Cerebellar cortex (tissue), 1 donor: ENCODE data around the gene TOP1.
A peak's percentile ranks its signal among the peaks of the same experiment; 100 is the strongest.

ENCODE experiments used
- DNase-seq: peaks from one replicate; pipeline ENCODE4 v3.0.0-alpha.2; 2015; ENCODE audit warnings: low spot score

Gene TOP1

GRCh38 chr20:41037179-41037578 lies 8.6 kb downstream of the TOP1 start:
- no peak for DNase-seq

GRCh38 chr20:41038149-41038877 lies 9.7 kb downstream of the TOP1 start:
- no peak for DNase-seq

GRCh38 chr20:41038878-41039404 lies 10.3 kb downstream of the TOP1 start:
- no peak for DNase-seq

GRCh38 chr20:41040855-41041254 lies 12.2 kb downstream of the TOP1 start:
- DNase-seq: no peak

- no peak for DNase-seq
These were observed 13.1 kb downstream of the TOP1 start for GRCh38 chr20:41041693-41042092.

GRCh38 chr20:41044409-41045062 lies 15.9 kb downstream of the TOP1 start:
- DNase-seq: no peak

GRCh38 chr20:41045671-41046070 lies 17.0 kb downstream of the TOP1 start:
- no peak for DNase-seq

GRCh38 chr20:41046716-41047115 lies 18.1 kb downstream of the TOP1 start:
- DNase-seq: no peak

- DNase-seq: no peak
These were observed 18.8 kb downstream of the TOP1 start for GRCh38 chr20:41047279-41047974.

GRCh38 chr20:41047975-41048305 lies 19.3 kb downstream of the TOP1 start:
- DNase-seq: no peak

- no peak for DNase-seq
These were observed 20.1 kb downstream of the TOP1 start for GRCh38 chr20:41048461-41049301.

GRCh38 chr20:41049451-41049850 lies 20.8 kb downstream of the TOP1 start:
- no peak for DNase-seq

- no peak for DNase-seq
These were observed 21.9 kb downstream of the TOP1 start for GRCh38 chr20:41050361-41051008.

- peak; percentile 50 for DNase-seq
These were observed 22.6 kb downstream of the TOP1 start for GRCh38 chr20:41051009-41051825.

GRCh38 chr20:41052742-41053419 lies 24.3 kb downstream of the TOP1 start:
- no peak for DNase-seq

- DNase-seq: no peak
These were observed 25.6 kb downstream of the TOP1 start for GRCh38 chr20:41054070-41054846.

- no peak for DNase-seq
These were observed 26.2 kb downstream of the TOP1 start for GRCh38 chr20:41054847-41055230.

- no peak for DNase-seq
These were observed 27.1 kb downstream of the TOP1 start for GRCh38 chr20:41055679-41056078.

GRCh38 chr20:41057999-41058673 lies 29.5 kb downstream of the TOP1 start:
- DNase-seq: no peak
